GM12878 (cell line): ENCODE results near the gene FCRL6. TPM values are rescaled to one million over a fixed set of nuclear protein-coding genes. Genes with fewer than 3 reads are reported as not detected.

Experiments used
- ATAC-seq: fragments of 200-7000 bp; cut with Tn5 transposase; 3 replicates; pipeline ENCODE4 v1.9.1; 2020; ENCODE audit warnings: mild to moderate bottlenecking, moderate library complexity
- BruUV-seq: library from RNA; stranded (reverse); fragments of 400-500 nt; replicated peaks from 2 replicates; lab custom pipeline; 2021; lab: Mats Ljungman, UMichigan
- CTCF ChIA-PET: fragments of 300-600 bp; sonication (Branson Sonifier 250); formaldehyde crosslinking; extraction: SDS; loops from one replicate; lab custom pipeline; 2021; ENCODE audit warnings: inconsistent platforms; lab: Yijun Ruan, JAX
- POLR2A ChIA-PET: fragments of 350-600 bp; formaldehyde crosslinking; extraction: SDS; loops from one replicate; lab custom pipeline; 2021; ENCODE audit warnings: inconsistent platforms; lab: Charles Lee
- RAD21 ChIA-PET: fragments of 300-600 bp; sonication (Branson Sonifier 250); formaldehyde crosslinking; loops from one replicate; lab custom pipeline; 2023; ENCODE audit warnings: antibody characterized with exemption; ENCODE audit not compliant: unreplicated experiment; lab: Charles Lee
- SMC1A ChIA-PET: fragments of 300-600 bp; sonication (Branson Sonifier 250); formaldehyde crosslinking; loops from one replicate; lab custom pipeline; 2023; ENCODE audit not compliant: unreplicated experiment, uncharacterized antibody; lab: Charles Lee
- DNase-seq: peaks from one replicate; pipeline ENCODE4 v3.0.0-alpha.2; 2011; ENCODE audit warnings: low read depth, low spot score
- FAIRE-seq: peaks from 3 replicates; lab custom pipeline; 2011; peaks lifted over from hg19 to GRCh38; lab: Jason Lieb, UNC
- H2AFZ ChIP-seq: 2 replicates; pipeline ENCODE4 v1.6.0; 2011; ENCODE audit warnings: low read depth, low read length, control low read depth; ENCODE audit not compliant: control insufficient read depth
- H3K27ac ChIP-seq: 2 replicates; pipeline ENCODE4 v1.5.1; 2011; ENCODE audit warnings: control low read depth; ENCODE audit not compliant: control insufficient read depth, insufficient read depth
- H3K27me3 ChIP-seq, 2 experiments: replicated peaks in 1 of 2; 2 replicates each; pipeline versions ENCODE4 v1.6.0 to v1.6.1; 2011; ENCODE audit warnings: low read length in 1 of 2; ENCODE audit not compliant: control insufficient read depth in 2 of 2, insufficient read depth in 2 of 2
- H3K36me3 ChIP-seq, 2 experiments: 2 replicates each; pipeline ENCODE4 v1.5.1; 2011; ENCODE audit warnings: low read length in 1 of 2; ENCODE audit not compliant: control insufficient read depth in 2 of 2, insufficient read depth in 2 of 2
- H3K4me1 ChIP-seq: 2 replicates; pipeline ENCODE4 v1.6.1; 2011; ENCODE audit warnings: mild to moderate bottlenecking, low read length, moderate library complexity, mixed read lengths; ENCODE audit not compliant: control insufficient read depth, insufficient read depth
- H3K4me2 ChIP-seq: 2 replicates; pipeline ENCODE4 v1.6.0; 2011; ENCODE audit warnings: control low read depth; ENCODE audit not compliant: control insufficient read depth, insufficient read depth
- H3K4me3 ChIP-seq: fragments of 200-600 bp; sonication (generic); 2 replicates; pipeline ENCODE4 v1.5.1; 2016
- H3K79me2 ChIP-seq: 2 replicates; pipeline ENCODE4 v1.6.0; 2011; ENCODE audit warnings: low read length; ENCODE audit not compliant: control insufficient read depth, insufficient read depth
- H3K9ac ChIP-seq: 2 replicates; pipeline ENCODE4 v1.8.0; 2011; ENCODE audit warnings: low read length, control low read depth, mixed read lengths; ENCODE audit not compliant: control insufficient read depth, insufficient read depth
- H3K9me3 ChIP-seq: replicated peaks from 3 replicates; pipeline ENCODE4 v1.5.1; 2011; ENCODE audit warnings: mild to moderate bottlenecking, low read length; ENCODE audit not compliant: control insufficient read depth, insufficient read depth
- H4K20me1 ChIP-seq: 2 replicates; pipeline ENCODE4 v1.6.0; 2011; ENCODE audit not compliant: control insufficient read depth, insufficient read depth
- ASH2L ChIP-seq: fragments of 300-600, 200-600 bp; sonication (generic); IDR thresholded peaks from 2 replicates; pipeline ENCODE4 v1.6.1; 2017; ENCODE audit warnings: low read depth, mild to moderate bottlenecking, borderline replicate concordance
- ATF3 ChIP-seq: IDR thresholded peaks from 2 replicates; pipeline ENCODE4 v1.6.1; 2011; ENCODE audit warnings: low read depth, mild to moderate bottlenecking, low read length, moderate library complexity, borderline replicate concordance; ENCODE audit errors: extremely low read depth
- BMI1 ChIP-seq: fragments of 450-650 bp; IDR thresholded peaks from 2 replicates; pipeline ENCODE4 v1.6.1; 2016; ENCODE audit warnings: mild to moderate bottlenecking, moderate library complexity, borderline replicate concordance
- KLF5 ChIP-seq: fragments of 450-650 bp; IDR thresholded peaks from 2 replicates; pipeline ENCODE4 v1.6.1; 2014; ENCODE audit warnings: mild to moderate bottlenecking; ENCODE audit not compliant: partially characterized antibody
- MEF2A ChIP-seq: IDR thresholded peaks from 2 replicates; pipeline ENCODE4 v1.6.1; 2011; ENCODE audit warnings: low read depth, mild to moderate bottlenecking, low read length, moderate library complexity; ENCODE audit not compliant: insufficient read depth
- MTA2 ChIP-seq: fragments of 450-650 bp; IDR thresholded peaks from 2 replicates; pipeline ENCODE4 v1.6.1; 2016; ENCODE audit warnings: low read depth, mild to moderate bottlenecking, moderate library complexity
- NFXL1 ChIP-seq: fragments of 450-650 bp; IDR thresholded peaks from 2 replicates; pipeline ENCODE4 v1.6.1; 2017; ENCODE audit warnings: antibody characterized with exemption, mild to moderate bottlenecking, borderline replicate concordance
- PKNOX1 ChIP-seq: fragments of 450-650 bp; IDR thresholded peaks from 2 replicates; pipeline ENCODE4 v1.6.1; 2016; ENCODE audit warnings: mild to moderate bottlenecking
- RAD51 ChIP-seq: fragments of 450-650 bp; IDR thresholded peaks from 2 replicates; pipeline ENCODE4 v1.6.1; 2016; ENCODE audit warnings: moderate library complexity, mild to moderate bottlenecking, inconsistent platforms
- RBBP5 ChIP-seq: fragments of 200-600 bp; sonication (generic); conservative IDR thresholded peaks from 2 replicates; pipeline ENCODE4 v1.6.1; 2016
- SMAD1 ChIP-seq: fragments of 450-650 bp; IDR thresholded peaks from 2 replicates; pipeline ENCODE4 v1.6.1; 2018; ENCODE audit warnings: mild to moderate bottlenecking, low read depth; ENCODE audit not compliant: partially characterized antibody
- SMC3 ChIP-seq: IDR thresholded peaks from 2 replicates; pipeline ENCODE4 v1.6.1; 2011; ENCODE audit warnings: low read length, improper control_type of control experiment, borderline replicate concordance
- SP1 ChIP-seq: IDR thresholded peaks from one replicate; pipeline ENCODE4 v1.6.1; 2011; ENCODE audit warnings: low read depth, low read length
- SREBF1 ChIP-seq: IDR thresholded peaks from 2 replicates; pipeline ENCODE4 v1.6.1; 2012; ENCODE audit warnings: mild to moderate bottlenecking, low read length
- SUPT20H ChIP-seq: IDR thresholded peaks from 2 replicates; pipeline ENCODE4 v1.6.1; 2011; ENCODE audit warnings: low read depth, mild to moderate bottlenecking, low read length, moderate library complexity, borderline replicate concordance; ENCODE audit not compliant: control insufficient read depth
- TARDBP ChIP-seq: IDR thresholded peaks from 2 replicates; pipeline ENCODE4 v1.6.1; 2016; ENCODE audit warnings: borderline replicate concordance
- WRNIP1 ChIP-seq: IDR thresholded peaks from 2 replicates; pipeline ENCODE4 v1.6.1; 2011; ENCODE audit warnings: low read depth, low read length, improper control_type of control experiment, borderline replicate concordance
- YBX1 ChIP-seq: fragments of 450-650 bp; IDR thresholded peaks from 2 replicates; pipeline ENCODE4 v1.6.1; 2016; ENCODE audit warnings: antibody characterized with exemption
- YY1 ChIP-seq: IDR thresholded peaks from 2 replicates; pipeline ENCODE4 v1.6.1; 2011; ENCODE audit warnings: low read depth, mild to moderate bottlenecking, low read length
- ZZZ3 ChIP-seq: IDR thresholded peaks from 2 replicates; pipeline ENCODE4 v1.6.1; 2011; ENCODE audit warnings: low read depth; ENCODE audit not compliant: control insufficient read depth, insufficient read length
- WGBS: methylation state at CpG from one replicate; pipeline ENCODE4 v1.1.6; 2016; ENCODE audit warnings: low lambda C conversion rate; ENCODE audit not compliant: insufficient replicate concordance, insufficient coverage; ENCODE audit errors: missing lambda C conversion rate; 5-methylcytosine and 5-hydroxymethylcytosine counted together
- in situ Hi-C: fragments of 300-500 bp; cut with MboI; formaldehyde crosslinking; loops from 9 replicates; pipeline ENCODE4 v1.14.3; 2018; ENCODE audit warnings: mixed read lengths
- intact Hi-C: fragments of 100-400 bp; cut with micrococcal nuclease; formaldehyde crosslinking; loops from one replicate; pipeline ENCODE4 v1.14.2; 2022; ENCODE audit not compliant: unreplicated experiment
- polyA plus RNA-seq, 11 experiments: library from polyadenylated mRNA; depleted of rRNA in 4 of 11; unstranded in 6 of 11; stranded (reverse) in 5 of 11; fragments of >200 nt; fragmentation: Nextera tagmentation in 4 of 11; fragmentation: Illumina TruSeq in 1 of 11; extraction: Ambion mirVana in 4 of 11; extraction: Trizol in 1 of 11; gene quantifications; 1 replicate in 1 of 11; 2 replicates in 10 of 11; pipeline versions ENCODE4 v1.2.1 to v1.2.3, GENCODE V29; 2011 to 2016; ENCODE audit warnings: inconsistent platforms in 2 of 11, missing spikeins in 2 of 11, low read depth in 1 of 11
- total RNA-seq, 4 experiments: library from RNA; depleted of rRNA in 3 of 4; stranded (reverse); fragments of >200 nt in 3 of 4; fragmentation: Illumina TruSeq in 1 of 4; extraction: Trizol in 1 of 4; gene quantifications; 2 replicates each; pipeline versions ENCODE4 v1.2.1 to v1.2.3, GENCODE V29; 2013 to 2021

Gene FCRL6
- total and polyA plus RNA-seq, 10 of the 15 experiments (the other 5 are each of a cell fraction or from before 2014, with no cell fraction given): 0.04 to 0.16 (median 0.11) TPM; not detected in 7

GRCh38 chr1:159774465-159774864, 27.7 kb upstream of the FCRL6 start:
- intact Hi-C loops: no loop called here
- H4K20me1 ChIP-seq: no peaks in the 10 kb centered on the region
- POLR2A ChIA-PET: no interaction called here
- no peak for TF ChIP-seq RAD51
- TF ChIP-seq TARDBP: no peak
- TF ChIP-seq RBBP5: no peak
- TF ChIP-seq YY1: no peak
- TF ChIP-seq SMC3: no peak
- TF ChIP-seq, all 136 proteins: peak for 0
- H3K4me1 ChIP-seq: no peaks in the 10 kb centered on the region
- no TSS peak for BruUV-seq
- no peaks in the 10 kb centered on the region for H3K27me3 ChIP-seq
- H3K9ac ChIP-seq: no peak overlapping the region
- no peak for DNase-seq
- ATAC-seq: no peak
- no peak overlapping the region for H3K4me2 ChIP-seq
- in situ Hi-C loops: no loop called here
- no peaks in the 10 kb centered on the region for H3K79me2 ChIP-seq
- H3K9me3 ChIP-seq: no peaks in the 10 kb centered on the region
- ChIA-PET RAD21 (no interaction called here), SMC1A (interaction anchor here (0.6 kb wide), 1 partner anchor 9 kb away, joined by 3 read pairs; no protein-coding TSS in a partner anchor), CTCF (interaction anchor here (0.9 to 1.1 kb wide), 2 partner anchors 15 to 25 kb away, joined by 3 to 4 read pairs; no protein-coding TSS in a partner anchor)
- no peak for FAIRE-seq
- H3K27ac ChIP-seq: no peak overlapping the region
- H2AFZ ChIP-seq: no peak overlapping the region
- H3K4me3 ChIP-seq: no peak overlapping the region
- WGBS: 3% methylated on average over 2 of the region's 2 CpGs
- no peaks in the 10 kb centered on the region for H3K36me3 ChIP-seq

GRCh38 chr1:159775716-159776115, 26.4 kb upstream of the FCRL6 start:
- H3K36me3 ChIP-seq: no peaks in the 10 kb centered on the region
- CTCF ChIA-PET: interaction anchor here (0.8 kb wide), 1 partner anchor 115 kb away, joined by 3 read pairs; no protein-coding TSS in a partner anchor
- no TSS peak for BruUV-seq
- H3K9ac ChIP-seq: no peak overlapping the region
- intact Hi-C loops: no loop called here
- DNase-seq: no peak
- H3K4me2 ChIP-seq: no peak overlapping the region
- H3K9me3 ChIP-seq: no peaks in the 10 kb centered on the region
- H3K27ac ChIP-seq: no peak overlapping the region
- H4K20me1 ChIP-seq: no peaks in the 10 kb centered on the region
- no peaks in the 10 kb centered on the region for H3K79me2 ChIP-seq
- FAIRE-seq: no peak
- no peak for ATAC-seq
- POLR2A ChIA-PET: no interaction called here
- H3K4me1 ChIP-seq: no peaks in the 10 kb centered on the region
- SMC1A ChIA-PET: interaction anchor here (1.6 kb wide), 1 partner anchor 231 kb away, joined by 3 read pairs; no protein-coding TSS in a partner anchor
- RAD21 ChIA-PET: no interaction called here
- H3K27me3 ChIP-seq: no peaks in the 10 kb centered on the region
- in situ Hi-C loops: no loop called here
- WGBS: 0% methylated on average over 2 of the region's 2 CpGs
- no peak overlapping the region for H2AFZ ChIP-seq
- no peak overlapping the region for H3K4me3 ChIP-seq
- TF ChIP-seq WRNIP1 (no peak), SP1 (no peak), ASH2L (no peak), PKNOX1 (no peak), KLF5 (no peak), MEF2A (no peak), NFXL1 (no peak), MTA2 (no peak), ZZZ3 (no peak), BMI1 (no peak), SUPT20H (no peak), ATF3 (no peak), SREBF1 (no peak), YBX1 (no peak), SMAD1 (no peak)
